ENCODE measurements around the gene S1PR5.

- TF ChIP-seq SIX5 (IDR thresholded peaks at IDR 0.05; ENCODE audit: low read depth, low read length): no peak
- TF ChIP-seq CTCF (IDR thresholded peaks at IDR 0.05; ENCODE audit: control extremely low read depth in 1 of 3, insufficient read depth in 1 of 3, low read depth in 1 of 3, low read length in 3 of 3): no peak
- TF ChIP-seq JUN (IDR thresholded peaks at IDR 0.05; ENCODE audit: low read depth, low read length): no peak
- TF ChIP-seq EGR1 (IDR thresholded peaks at IDR 0.05; ENCODE audit: borderline replicate concordance, low read depth, low read length): no peak
- TF ChIP-seq MAX (IDR thresholded peaks at IDR 0.05): 0 out of 2 replicates have a peak, but pooled peaks have one; percentile 11
- peak; percentile 20 for TF ChIP-seq EZH2 (IDR thresholded peaks at IDR 0.05; ENCODE audit: low read depth, low read length, severe bottlenecking)
- TF ChIP-seq POLR2A (IDR thresholded peaks at IDR 0.05; ENCODE audit: control extremely low read depth in 1 of 2, low read depth in 2 of 2, low read length in 2 of 2): no peak
- TF ChIP-seq ATF2 (IDR thresholded peaks at IDR 0.05; ENCODE audit: low read length): no peak
- no peak for TF ChIP-seq POU5F1 (IDR thresholded peaks at IDR 0.05; ENCODE audit: low read depth, low read length)
- no peak for TF ChIP-seq RFX5 (IDR thresholded peaks at IDR 0.05; ENCODE audit: borderline replicate concordance, low read depth, low read length)
- no peak for TF ChIP-seq NANOG (IDR thresholded peaks at IDR 0.05; ENCODE audit: insufficient read depth, low read depth, low read length, poor library complexity, severe bottlenecking)
These were observed 468 bp downstream of the S1PR5 start for GRCh38 chr19:10516671-10517286.

Data from H1 (cell line).